ENCODE results near the gene SPEM2. TPM values are rescaled to one million over a fixed set of nuclear protein-coding genes. Genes with fewer than 3 reads are reported as not detected.
A peak's percentile ranks its signal among the peaks of the same experiment; 100 is the strongest.

The SPEM2 gene
- total and polyA plus RNA-seq, 2 donors (not counting 1 experiment from before 2014, with no cell fraction given) = not detected

GRCh38 chr17:7476494-7476893 lies 51.1 kb downstream of the SPEM2 start:
- Histone ChIP-seq H3K9me3 (ENCODE audit: control insufficient read depth, insufficient read depth, low read depth, low read length) (no peaks in the 10 kb centered on the region), H3K9ac (ENCODE audit: insufficient read depth, low read length) (no peak overlapping the region), H3K79me2 (ENCODE audit: control insufficient read depth, insufficient read depth, low read length) (peaks cover 76% of the 10 kb centered on the region), H3K4me3 (replicated peaks in 1 of 4; ENCODE audit: control extremely low read depth in 1 of 4, insufficient read depth in 1 of 4, low read depth in 3 of 4, low read length in 4 of 4) (peak overlapping the region in 1 of 4 experiments; percentile 91), H2AFZ (ENCODE audit: low read length) (no peak overlapping the region), H3K4me2 (ENCODE audit: extremely low read depth, insufficient read depth, low read length) (peak overlapping the region; percentile 60), H3K4me1 (ENCODE audit: control insufficient read depth, extremely low read depth, insufficient read depth, low read length) (peaks cover 21% of the 10 kb centered on the region), H4K20me1 (ENCODE audit: control insufficient read depth, extremely low read depth, insufficient read depth, low read length) (peaks cover 2% of the 10 kb centered on the region), H3K27ac (ENCODE audit: insufficient read depth, low read length) (peak overlapping the region; percentile 91), H3K36me3 (ENCODE audit: control insufficient read depth, insufficient read depth, low read length) (peaks cover 2% of the 10 kb centered on the region), H3K27me3 (ENCODE audit: control insufficient read depth, insufficient read depth, low read length) (no peaks in the 10 kb centered on the region)
- no peak for TF ChIP-seq CTCF (conservative IDR thresholded peaks at IDR 0.05 in 1 of 2, IDR thresholded peaks at IDR 0.05 in 1 of 2; ENCODE audit: low read depth in 1 of 2, low read length in 2 of 2)
- TF ChIP-seq EZH2 (IDR thresholded peaks at IDR 0.05; ENCODE audit: low read length, missing control alignments) = no peak
- peak in 1 of 2 donors; percentile 68 for DNase-seq (ENCODE audit: low read depth in 2 of 2)

DNA sequence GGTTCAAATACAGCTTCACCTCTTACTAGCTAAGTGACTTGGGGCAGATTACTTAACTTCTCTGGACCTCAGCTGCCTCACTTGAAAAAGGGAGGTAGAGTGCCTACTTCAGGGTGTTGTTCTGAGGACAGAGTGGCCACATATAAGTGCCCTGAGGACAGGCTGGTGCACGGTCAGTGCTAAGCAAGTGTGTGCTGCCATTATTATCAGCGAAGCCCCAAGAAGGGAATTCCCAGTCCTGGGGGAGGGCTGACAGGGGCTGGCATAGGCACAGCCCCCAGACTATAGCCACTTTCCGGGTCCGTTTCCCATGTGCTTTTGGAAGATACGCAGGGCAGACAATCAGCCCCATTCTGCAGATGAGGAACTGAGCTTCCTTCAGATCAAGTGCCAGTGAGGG lies 51.5 kb downstream of the SPEM2 start:
- Histone ChIP-seq H3K27me3 (ENCODE audit: control insufficient read depth, insufficient read depth, low read length) (no peaks in the 10 kb centered on the region), H3K9ac (ENCODE audit: insufficient read depth, low read length) (peak overlapping the region; percentile 54), H2AFZ (ENCODE audit: low read length) (no peak overlapping the region), H3K27ac (ENCODE audit: insufficient read depth, low read length) (peak overlapping the region; percentile 91), H3K9me3 (ENCODE audit: control insufficient read depth, insufficient read depth, low read depth, low read length) (no peaks in the 10 kb centered on the region), H3K4me3 (replicated peaks in 1 of 4; ENCODE audit: control extremely low read depth in 1 of 4, insufficient read depth in 1 of 4, low read depth in 3 of 4, low read length in 4 of 4) (peak overlapping the region; percentile 30 to 91 (median 75)), H3K4me1 (ENCODE audit: control insufficient read depth, extremely low read depth, insufficient read depth, low read length) (peaks cover 21% of the 10 kb centered on the region), H4K20me1 (ENCODE audit: control insufficient read depth, extremely low read depth, insufficient read depth, low read length) (peaks cover 2% of the 10 kb centered on the region), H3K4me2 (ENCODE audit: extremely low read depth, insufficient read depth, low read length) (peak overlapping the region; percentile 90), H3K79me2 (ENCODE audit: control insufficient read depth, insufficient read depth, low read length) (peaks cover 73% of the 10 kb centered on the region), H3K36me3 (ENCODE audit: control insufficient read depth, insufficient read depth, low read length) (peaks cover 2% of the 10 kb centered on the region)
- TF ChIP-seq CTCF (conservative IDR thresholded peaks at IDR 0.05 in 1 of 2, IDR thresholded peaks at IDR 0.05 in 1 of 2; ENCODE audit: low read depth in 1 of 2, low read length in 2 of 2) (no peak), EZH2 (IDR thresholded peaks at IDR 0.05; ENCODE audit: low read length, missing control alignments) (no peak)
- no peak for DNase-seq (ENCODE audit: low read depth in 2 of 2)

Other genes with a start within 250 kb of the SPEM2 start
Only the 30 nearest of the 39 such genes appear.
- 173 and 224 TPM in 2 replicates for gene GABARAP, start 183.2 kb upstream of the SPEM2 start, total RNA-seq
- gene GABARAP, start 183.2 kb upstream of the SPEM2 start, polyA plus RNA-seq = 978 and 1,154 TPM in 2 replicates
- 23.1 and 40.5 TPM in 2 replicates for gene CTDNEP1, start 173.9 kb upstream of the SPEM2 start, total RNA-seq
- gene CTDNEP1, start 173.9 kb upstream of the SPEM2 start, polyA plus RNA-seq = 134 and 149 TPM in 2 replicates
- 31.3 and 33.2 TPM in 2 replicates for gene ELP5, start 173.4 kb upstream of the SPEM2 start, total RNA-seq
- 22.6 and 52.2 TPM in 2 replicates for gene ELP5, start 173.4 kb upstream of the SPEM2 start, polyA plus RNA-seq
- gene CLDN7, start 163.1 kb upstream of the SPEM2 start, total RNA-seq = 2.6 and 17.2 TPM in 2 replicates
- gene CLDN7, start 163.1 kb upstream of the SPEM2 start, polyA plus RNA-seq = 1.0 and 2.3 TPM in 2 replicates
- gene SLC2A4, start 143.9 kb upstream of the SPEM2 start, total RNA-seq = under 0.01 TPM in 2 replicates
- 0.09 and 0.19 TPM in 2 replicates for gene SLC2A4, start 143.9 kb upstream of the SPEM2 start, polyA plus RNA-seq
- under 0.01 TPM in 1 of 2 replicates, not detected in the other for gene YBX2, start 131.0 kb upstream of the SPEM2 start, total RNA-seq
- gene YBX2, start 131.0 kb upstream of the SPEM2 start, polyA plus RNA-seq = not detected in 2 replicates
- 275 and 347 TPM in 2 replicates for gene EIF5A, start 118.0 kb upstream of the SPEM2 start, total RNA-seq
- gene EIF5A, start 118.0 kb upstream of the SPEM2 start, polyA plus RNA-seq = 752 and 1,278 TPM in 2 replicates
- gene GPS2, start 110.3 kb upstream of the SPEM2 start, total RNA-seq = 30.6 and 38.5 TPM in 2 replicates
- 55.3 and 65.6 TPM in 2 replicates for gene GPS2, start 110.3 kb upstream of the SPEM2 start, polyA plus RNA-seq
- gene NEURL4, start 96.3 kb upstream of the SPEM2 start, total RNA-seq = 18.2 and 20.1 TPM in 2 replicates
- 6.0 and 8.3 TPM in 2 replicates for gene NEURL4, start 96.3 kb upstream of the SPEM2 start, polyA plus RNA-seq
- 2.1 and 3.9 TPM in 2 replicates for gene ACAP1, start 89.1 kb upstream of the SPEM2 start, total RNA-seq
- 0.06 and 0.40 TPM in 2 replicates for gene ACAP1, start 89.1 kb upstream of the SPEM2 start, polyA plus RNA-seq
- gene KCTD11, start 73.5 kb upstream of the SPEM2 start, total RNA-seq = 8.8 and 9.0 TPM in 2 replicates
- gene KCTD11, start 73.5 kb upstream of the SPEM2 start, polyA plus RNA-seq = 8.4 and 11.9 TPM in 2 replicates
- not detected in 2 replicates for gene TMEM95, start 70.5 kb upstream of the SPEM2 start, total RNA-seq
- gene TMEM95, start 70.5 kb upstream of the SPEM2 start, polyA plus RNA-seq = not detected in 2 replicates
- 0.66 and 1.0 TPM in 2 replicates for gene TNK1, start 44.5 kb upstream of the SPEM2 start, total RNA-seq
- gene TNK1, start 44.5 kb upstream of the SPEM2 start, polyA plus RNA-seq = 0.15 and 0.20 TPM in 2 replicates
- gene PLSCR3, start 31.1 kb upstream of the SPEM2 start, total RNA-seq = 18.7 and 25.4 TPM in 2 replicates
- 39.1 and 42.1 TPM in 2 replicates for gene PLSCR3, start 31.1 kb upstream of the SPEM2 start, polyA plus RNA-seq
- gene TMEM256, start 21.5 kb upstream of the SPEM2 start, total RNA-seq = 206 and 212 TPM in 2 replicates
- gene TMEM256, start 21.5 kb upstream of the SPEM2 start, polyA plus RNA-seq = 59.1 and 78.7 TPM in 2 replicates
- 5.1 and 12.1 TPM in 2 replicates for gene NLGN2, start 17.8 kb upstream of the SPEM2 start, total RNA-seq
- 7.3 and 10.0 TPM in 2 replicates for gene NLGN2, start 17.8 kb upstream of the SPEM2 start, polyA plus RNA-seq
- gene SPEM1, start 5.3 kb upstream of the SPEM2 start, total RNA-seq = not detected in 2 replicates
- gene SPEM1, start 5.3 kb upstream of the SPEM2 start, polyA plus RNA-seq = not detected in 2 replicates
- not detected in 2 replicates for gene SPEM3, start 3.2 kb downstream of the SPEM2 start, total RNA-seq
- not detected in 2 replicates for gene SPEM3, start 3.2 kb downstream of the SPEM2 start, polyA plus RNA-seq
- gene TMEM102, start 9.8 kb downstream of the SPEM2 start, total RNA-seq = 1.5 and 1.8 TPM in 2 replicates
- gene TMEM102, start 9.8 kb downstream of the SPEM2 start, polyA plus RNA-seq = 0.52 and 0.58 TPM in 2 replicates
- 0.33 and 1.3 TPM in 2 replicates for gene FGF11, start 13.9 kb downstream of the SPEM2 start, total RNA-seq
- 0.43 and 0.87 TPM in 2 replicates for gene FGF11, start 13.9 kb downstream of the SPEM2 start, polyA plus RNA-seq
- 5.6 and 12.2 TPM in 2 replicates for gene CHRNB1, start 19.4 kb downstream of the SPEM2 start, total RNA-seq
- gene CHRNB1, start 19.4 kb downstream of the SPEM2 start, polyA plus RNA-seq = 6.3 and 9.2 TPM in 2 replicates
- gene ZBTB4, start 54.0 kb downstream of the SPEM2 start, total RNA-seq = 16.4 and 29.9 TPM in 2 replicates
- 21.3 and 22.3 TPM in 2 replicates for gene ZBTB4, start 54.0 kb downstream of the SPEM2 start, polyA plus RNA-seq
- not detected in 2 replicates for gene SLC35G6, start 55.8 kb downstream of the SPEM2 start, total RNA-seq
- not detected in 2 replicates for gene SLC35G6, start 55.8 kb downstream of the SPEM2 start, polyA plus RNA-seq
- 60.1 and 75.8 TPM in 2 replicates for gene POLR2A, start 58.8 kb downstream of the SPEM2 start, total RNA-seq
- gene POLR2A, start 58.8 kb downstream of the SPEM2 start, polyA plus RNA-seq = 6.8 and 7.1 TPM in 2 replicates
- 5.1 and 9.6 TPM in 2 replicates for gene TNFSF12, start 123.4 kb downstream of the SPEM2 start, total RNA-seq
- 34.4 and 35.9 TPM in 2 replicates for gene TNFSF12, start 123.4 kb downstream of the SPEM2 start, polyA plus RNA-seq
- gene TNFSF13, start 133.1 kb downstream of the SPEM2 start, total RNA-seq = 1.5 and 2.0 TPM in 2 replicates
- gene TNFSF13, start 133.1 kb downstream of the SPEM2 start, polyA plus RNA-seq = 2.5 and 2.8 TPM in 2 replicates
- 65.5 and 66.2 TPM in 2 replicates for gene SENP3, start 136.3 kb downstream of the SPEM2 start, total RNA-seq
- gene SENP3, start 136.3 kb downstream of the SPEM2 start, polyA plus RNA-seq = 67.6 and 118 TPM in 2 replicates
- gene CD68, start 154.0 kb downstream of the SPEM2 start, total RNA-seq = 16.2 and 29.4 TPM in 2 replicates
- gene CD68, start 154.0 kb downstream of the SPEM2 start, polyA plus RNA-seq = 90.4 and 250 TPM in 2 replicates
- 29.5 and 51.9 TPM in 2 replicates for gene MPDU1, start 158.2 kb downstream of the SPEM2 start, total RNA-seq
- gene MPDU1, start 158.2 kb downstream of the SPEM2 start, polyA plus RNA-seq = 107 and 172 TPM in 2 replicates
- under 0.01 and 0.50 TPM in 2 replicates for gene SOX15, start 164.5 kb downstream of the SPEM2 start, total RNA-seq
- 0.36 and 0.78 TPM in 2 replicates for gene SOX15, start 164.5 kb downstream of the SPEM2 start, polyA plus RNA-seq

Measured in fibroblast of lung (primary cell).